HepG2 (cell line): ENCODE measurements around the gene MBL2. TPM values are rescaled to one million over a fixed set of nuclear protein-coding genes. Genes with fewer than 3 reads are reported as not detected.

Experiments used
- CCAR2 ChIP-seq: fragments of 200-400 bp; formaldehyde crosslinking; optimal IDR thresholded peaks from 2 replicates; pipeline ENCODE3; 2018; ENCODE audit warnings: low read depth, mild to moderate bottlenecking, low read length, moderate library complexity
- DMAP1 ChIP-seq: IDR thresholded peaks from 2 replicates; pipeline ENCODE4 v1.6.1; 2016
- DNMT3B ChIP-seq: conservative IDR thresholded peaks from 2 replicates; pipeline ENCODE4 v1.6.1; 2016; ENCODE audit warnings: missing biosample characterization, control low read depth
- FOXO1 ChIP-seq: sonication (generic); formaldehyde crosslinking; IDR thresholded peaks from 2 replicates; pipeline ENCODE4 v1.4.0; 2020; ENCODE audit warnings: missing genetic modification reagents
- GPN1 ChIP-seq: sonication (generic); formaldehyde crosslinking; IDR thresholded peaks from 2 replicates; pipeline ENCODE4 v1.5.1; 2020; ENCODE audit warnings: missing genetic modification reagents, borderline replicate concordance
- MAZ ChIP-seq, 2 experiments: sonication (generic) in 1 of 2; formaldehyde crosslinking in 1 of 2; IDR thresholded peaks; 2 replicates each; pipeline versions ENCODE4 v1.5.0 to v1.6.1; 2012 to 2020; ENCODE audit warnings: low read depth in 2 of 2, mild to moderate bottlenecking in 2 of 2, borderline replicate concordance in 1 of 2, improper control_type of control experiment in 1 of 2, low read length in 1 of 2, missing genetic modification reagents in 1 of 2, moderate library complexity in 1 of 2
- MED1 ChIP-seq: sonication (generic); formaldehyde crosslinking; IDR thresholded peaks from 2 replicates; pipeline ENCODE4 v1.4.0; 2020; ENCODE audit warnings: missing genetic modification reagents
- SATB2 ChIP-seq: sonication (generic); formaldehyde crosslinking; IDR thresholded peaks from 2 replicates; pipeline ENCODE4 v1.5.0; 2020; ENCODE audit warnings: missing genetic modification reagents
- SIX4 ChIP-seq: sonication (generic); formaldehyde crosslinking; IDR thresholded peaks from 2 replicates; pipeline ENCODE4 v1.4.0; 2020; ENCODE audit warnings: missing genetic modification reagents
- SOX5 ChIP-seq: IDR thresholded peaks from 2 replicates; pipeline ENCODE4 v1.6.1; 2016; ENCODE audit warnings: borderline replicate concordance
- ZFP36L2 ChIP-seq: sonication (generic); formaldehyde crosslinking; IDR thresholded peaks from 2 replicates; pipeline ENCODE4 v1.4.0; 2020; ENCODE audit warnings: missing genetic modification reagents
- ZNF30 ChIP-seq: sonication (generic); formaldehyde crosslinking; IDR thresholded peaks from 2 replicates; pipeline ENCODE4 v1.5.0; 2020; ENCODE audit warnings: mild to moderate bottlenecking, missing genetic modification reagents
- ZNF354B ChIP-seq: sonication (generic); formaldehyde crosslinking; IDR thresholded peaks from 2 replicates; pipeline ENCODE4 v1.8.0; 2022; ENCODE audit warnings: mild to moderate bottlenecking, missing genetic modification reagents
- ZNF556 ChIP-seq: sonication (generic); formaldehyde crosslinking; IDR thresholded peaks from 2 replicates; pipeline ENCODE4 v1.4.0; 2020; ENCODE audit warnings: mild to moderate bottlenecking, missing genetic modification reagents, borderline replicate concordance
- ZNF775 ChIP-seq: sonication (generic); formaldehyde crosslinking; IDR thresholded peaks from 2 replicates; pipeline ENCODE4 v1.4.0; 2020; ENCODE audit warnings: missing genetic modification reagents, mild to moderate bottlenecking, moderate library complexity, borderline replicate concordance
- polyA plus RNA-seq, 8 experiments: library from polyadenylated mRNA; depleted of rRNA in 3 of 8; stranded (reverse) in 7 of 8; unstranded in 1 of 8; fragments of >200 nt; fragmentation: Illumina TruSeq in 4 of 8; extraction: Trizol in 4 of 8; gene quantifications; 2 replicates each; pipeline versions ENCODE4 v1.2.1 to v1.2.3, GENCODE V29; 2011 to 2016; ENCODE audit warnings: low read depth in 4 of 8, missing spikeins in 1 of 8, mixed read lengths in 1 of 8; ENCODE audit not compliant: insufficient read depth in 1 of 8
- total RNA-seq, 5 experiments: library from RNA; depleted of rRNA; stranded (reverse); fragments of >200 nt; fragmentation: Illumina TruSeq; extraction: Trizol; gene quantifications; 2 replicates each; pipeline ENCODE4 v1.2.3, GENCODE V29; 2016; ENCODE audit warnings: low read depth in 1 of 5
- TF ChIP-seq, protein P1 (sequence below): IDR thresholded peaks from 2 replicates; pipeline ENCODE4 v1.6.1; 2016; ENCODE audit warnings: missing compliant biosample characterization, missing genetic modification reagents, borderline replicate concordance
- TF ChIP-seq, protein P2 (sequence below): sonication (generic); formaldehyde crosslinking; IDR thresholded peaks from 2 replicates; pipeline ENCODE4 v1.8.1; 2023; ENCODE audit warnings: mild to moderate bottlenecking, moderate library complexity, missing genetic modification reagents
- TF ChIP-seq, protein P3 (sequence below): sonication (generic); IDR thresholded peaks from 2 replicates; pipeline ENCODE4 v1.6.1; 2016; ENCODE audit warnings: low read depth, borderline replicate concordance
- TF ChIP-seq, protein P4 (sequence below): sonication (generic); formaldehyde crosslinking; IDR thresholded peaks from 2 replicates; pipeline ENCODE4 v1.4.0; 2020; ENCODE audit warnings: missing genetic modification reagents
- TF ChIP-seq, protein P5 (sequence below): sonication (generic); formaldehyde crosslinking; IDR thresholded peaks from 2 replicates; pipeline ENCODE4 v1.4.0; 2020; ENCODE audit warnings: missing genetic modification reagents, borderline replicate concordance
- TF ChIP-seq, protein P6 (sequence below): sonication (generic); formaldehyde crosslinking; conservative IDR thresholded peaks from 2 replicates; pipeline ENCODE4 v1.4.0; 2020; ENCODE audit warnings: missing genetic modification reagents

MBL2 gene
- total and polyA plus RNA-seq, 2 of the 13 experiments (the other 11 are each of a cell fraction or from before 2014, with no cell fraction given) = 9.6 to 16.2 TPM

DNA sequence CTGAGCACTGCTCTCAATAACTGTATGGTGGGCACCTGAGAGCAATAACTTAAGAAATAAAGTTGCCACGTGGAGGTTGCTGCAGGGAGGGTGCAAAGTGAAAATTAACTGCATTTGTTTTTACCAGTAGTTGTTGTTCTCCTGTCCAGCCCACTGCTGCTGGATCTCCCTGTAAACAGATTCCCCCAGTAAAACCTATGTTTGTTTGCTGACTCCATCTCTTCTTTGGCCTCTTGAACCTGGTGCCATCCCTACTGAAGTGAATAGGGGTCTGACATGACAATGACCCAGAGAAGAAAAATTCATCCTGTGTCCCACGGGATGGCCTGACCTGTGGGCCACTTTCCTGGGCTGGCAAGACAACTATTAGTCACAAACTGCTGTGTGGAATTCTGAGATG, 1.7 kb downstream of the MBL2 start (continued):
- TF ChIP-seq, protein P1, sequence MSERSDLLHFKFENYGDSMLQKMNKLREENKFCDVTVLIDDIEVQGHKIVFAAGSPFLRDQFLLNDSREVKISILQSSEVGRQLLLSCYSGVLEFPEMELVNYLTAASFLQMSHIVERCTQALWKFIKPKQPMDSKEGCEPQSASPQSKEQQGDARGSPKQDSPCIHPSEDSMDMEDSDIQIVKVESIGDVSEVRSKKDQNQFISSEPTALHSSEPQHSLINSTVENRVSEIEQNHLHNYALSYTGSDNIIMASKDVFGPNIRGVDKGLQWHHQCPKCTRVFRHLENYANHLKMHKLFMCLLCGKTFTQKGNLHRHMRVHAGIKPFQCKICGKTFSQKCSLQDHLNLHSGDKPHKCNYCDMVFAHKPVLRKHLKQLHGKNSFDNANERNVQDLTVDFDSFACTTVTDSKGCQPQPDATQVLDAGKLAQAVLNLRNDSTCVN = no peak
- no peak for TF ChIP-seq ZFP36L2 (CRISPR knock-in tag)
- TF ChIP-seq, protein P2, sequence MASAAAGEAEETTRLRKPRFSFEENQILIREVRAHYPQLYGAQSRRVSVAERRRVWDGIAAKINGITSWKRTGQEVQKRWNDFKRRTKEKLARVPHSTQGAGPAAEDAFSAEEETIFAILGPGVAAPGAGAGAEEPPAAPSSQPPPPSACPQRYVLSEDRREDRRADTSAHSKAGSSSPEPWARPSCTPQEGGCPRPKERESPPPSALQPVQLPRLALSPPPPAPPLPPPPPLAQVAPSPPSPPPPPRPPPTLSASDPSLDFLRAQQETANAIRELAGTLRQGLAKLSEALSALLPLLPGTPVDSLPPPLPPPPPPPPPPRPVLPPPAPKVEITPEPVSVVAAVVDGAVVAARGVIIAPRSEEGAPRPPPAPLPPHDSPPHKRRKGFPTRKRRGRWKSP (CRISPR knock-in tag) = 0 out of 2 replicates have a peak, but pooled peaks have one; percentile 38
- TF ChIP-seq ZNF30 (CRISPR knock-in tag) = no peak
- TF ChIP-seq, protein P3, sequence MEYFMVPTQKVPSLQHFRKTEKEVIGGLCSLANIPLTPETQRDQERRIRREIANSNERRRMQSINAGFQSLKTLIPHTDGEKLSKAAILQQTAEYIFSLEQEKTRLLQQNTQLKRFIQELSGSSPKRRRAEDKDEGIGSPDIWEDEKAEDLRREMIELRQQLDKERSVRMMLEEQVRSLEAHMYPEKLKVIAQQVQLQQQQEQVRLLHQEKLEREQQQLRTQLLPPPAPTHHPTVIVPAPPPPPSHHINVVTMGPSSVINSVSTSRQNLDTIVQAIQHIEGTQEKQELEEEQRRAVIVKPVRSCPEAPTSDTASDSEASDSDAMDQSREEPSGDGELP = no peak
- TF ChIP-seq CCAR2 = no peak
- TF ChIP-seq GPN1 = no peak
- TF ChIP-seq ZNF556 = no peak
- 0 out of 2 replicates have a peak, but pooled peaks have one; percentile 28 for TF ChIP-seq ZNF775 (CRISPR knock-in tag)
- TF ChIP-seq, protein P4, sequence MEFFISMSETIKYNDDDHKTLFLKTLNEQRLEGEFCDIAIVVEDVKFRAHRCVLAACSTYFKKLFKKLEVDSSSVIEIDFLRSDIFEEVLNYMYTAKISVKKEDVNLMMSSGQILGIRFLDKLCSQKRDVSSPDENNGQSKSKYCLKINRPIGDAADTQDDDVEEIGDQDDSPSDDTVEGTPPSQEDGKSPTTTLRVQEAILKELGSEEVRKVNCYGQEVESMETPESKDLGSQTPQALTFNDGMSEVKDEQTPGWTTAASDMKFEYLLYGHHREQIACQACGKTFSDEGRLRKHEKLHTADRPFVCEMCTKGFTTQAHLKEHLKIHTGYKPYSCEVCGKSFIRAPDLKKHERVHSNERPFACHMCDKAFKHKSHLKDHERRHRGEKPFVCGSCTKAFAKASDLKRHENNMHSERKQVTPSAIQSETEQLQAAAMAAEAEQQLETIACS (CRISPR knock-in tag) = no peak
- TF ChIP-seq FOXO1 (CRISPR knock-in tag) = no peak
- TF ChIP-seq SATB2 (CRISPR knock-in tag) = no peak
- TF ChIP-seq SIX4 = no peak
- 0 out of 2 replicates have a peak, but pooled peaks have one; percentile 18 for TF ChIP-seq MED1 (CRISPR knock-in tag)
- TF ChIP-seq, protein P5, sequence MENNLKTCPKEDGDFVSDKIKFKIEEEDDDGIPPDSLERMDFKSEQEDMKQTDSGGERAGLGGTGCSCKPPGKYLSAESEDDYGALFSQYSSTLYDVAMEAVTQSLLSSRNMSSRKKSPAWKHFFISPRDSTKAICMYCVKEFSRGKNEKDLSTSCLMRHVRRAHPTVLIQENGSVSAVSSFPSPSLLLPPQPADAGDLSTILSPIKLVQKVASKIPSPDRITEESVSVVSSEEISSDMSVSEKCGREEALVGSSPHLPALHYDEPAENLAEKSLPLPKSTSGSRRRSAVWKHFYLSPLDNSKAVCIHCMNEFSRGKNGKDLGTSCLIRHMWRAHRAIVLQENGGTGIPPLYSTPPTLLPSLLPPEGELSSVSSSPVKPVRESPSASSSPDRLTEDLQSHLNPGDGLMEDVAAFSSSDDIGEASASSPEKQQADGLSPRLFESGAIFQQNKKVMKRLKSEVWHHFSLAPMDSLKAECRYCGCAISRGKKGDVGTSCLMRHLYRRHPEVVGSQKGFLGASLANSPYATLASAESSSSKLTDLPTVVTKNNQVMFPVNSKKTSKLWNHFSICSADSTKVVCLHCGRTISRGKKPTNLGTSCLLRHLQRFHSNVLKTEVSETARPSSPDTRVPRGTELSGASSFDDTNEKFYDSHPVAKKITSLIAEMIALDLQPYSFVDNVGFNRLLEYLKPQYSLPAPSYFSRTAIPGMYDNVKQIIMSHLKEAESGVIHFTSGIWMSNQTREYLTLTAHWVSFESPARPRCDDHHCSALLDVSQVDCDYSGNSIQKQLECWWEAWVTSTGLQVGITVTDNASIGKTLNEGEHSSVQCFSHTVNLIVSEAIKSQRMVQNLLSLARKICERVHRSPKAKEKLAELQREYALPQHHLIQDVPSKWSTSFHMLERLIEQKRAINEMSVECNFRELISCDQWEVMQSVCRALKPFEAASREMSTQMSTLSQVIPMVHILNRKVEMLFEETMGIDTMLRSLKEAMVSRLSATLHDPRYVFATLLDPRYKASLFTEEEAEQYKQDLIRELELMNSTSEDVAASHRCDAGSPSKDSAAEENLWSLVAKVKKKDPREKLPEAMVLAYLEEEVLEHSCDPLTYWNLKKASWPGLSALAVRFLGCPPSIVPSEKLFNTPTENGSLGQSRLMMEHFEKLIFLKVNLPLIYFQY (CRISPR knock-in tag) = 0 out of 2 replicates have a peak, but pooled peaks have one; percentile 13
- TF ChIP-seq, protein P6, sequence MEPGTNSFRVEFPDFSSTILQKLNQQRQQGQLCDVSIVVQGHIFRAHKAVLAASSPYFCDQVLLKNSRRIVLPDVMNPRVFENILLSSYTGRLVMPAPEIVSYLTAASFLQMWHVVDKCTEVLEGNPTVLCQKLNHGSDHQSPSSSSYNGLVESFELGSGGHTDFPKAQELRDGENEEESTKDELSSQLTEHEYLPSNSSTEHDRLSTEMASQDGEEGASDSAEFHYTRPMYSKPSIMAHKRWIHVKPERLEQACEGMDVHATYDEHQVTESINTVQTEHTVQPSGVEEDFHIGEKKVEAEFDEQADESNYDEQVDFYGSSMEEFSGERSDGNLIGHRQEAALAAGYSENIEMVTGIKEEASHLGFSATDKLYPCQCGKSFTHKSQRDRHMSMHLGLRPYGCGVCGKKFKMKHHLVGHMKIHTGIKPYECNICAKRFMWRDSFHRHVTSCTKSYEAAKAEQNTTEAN = no peak
- TF ChIP-seq SOX5 (CRISPR knock-in tag) = peak; percentile 47; the same call in 1 of the 2 replicates
- no peak; the same call in 1 of the 2 replicates for TF ChIP-seq DMAP1
- no peak for TF ChIP-seq MAZ (IDR thresholded peaks at IDR 0.05; ENCODE audit: borderline replicate concordance, low read depth, low read length)
- TF ChIP-seq MAZ (CRISPR knock-in tag; IDR thresholded peaks at IDR 0.05; ENCODE audit: low read depth) = no peak
- 0 out of 2 replicates have a peak, but pooled peaks have one; percentile 12 for TF ChIP-seq DNMT3B
- no peak for TF ChIP-seq ZNF354B (CRISPR knock-in tag)
